HG02885 (cell line): ENCODE results near the gene TNFSF18.
"Not testable (repeated sequence)": the region's sequence is repeated elsewhere in the genome, so short reads cannot be mapped to it uniquely, and the experiment has no call there.

ENCODE experiments used
- ATAC-seq: cut with Tn5 transposase; IDR thresholded peaks from one replicate; pipeline ENCODE4 v1.9.1; 2021; ENCODE audit warnings: mild to moderate bottlenecking; ENCODE audit not compliant: unreplicated experiment, poor library complexity

TNFSF18 gene, protein sequence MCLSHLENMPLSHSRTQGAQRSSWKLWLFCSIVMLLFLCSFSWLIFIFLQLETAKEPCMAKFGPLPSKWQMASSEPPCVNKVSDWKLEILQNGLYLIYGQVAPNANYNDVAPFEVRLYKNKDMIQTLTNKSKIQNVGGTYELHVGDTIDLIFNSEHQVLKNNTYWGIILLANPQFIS

DNA sequence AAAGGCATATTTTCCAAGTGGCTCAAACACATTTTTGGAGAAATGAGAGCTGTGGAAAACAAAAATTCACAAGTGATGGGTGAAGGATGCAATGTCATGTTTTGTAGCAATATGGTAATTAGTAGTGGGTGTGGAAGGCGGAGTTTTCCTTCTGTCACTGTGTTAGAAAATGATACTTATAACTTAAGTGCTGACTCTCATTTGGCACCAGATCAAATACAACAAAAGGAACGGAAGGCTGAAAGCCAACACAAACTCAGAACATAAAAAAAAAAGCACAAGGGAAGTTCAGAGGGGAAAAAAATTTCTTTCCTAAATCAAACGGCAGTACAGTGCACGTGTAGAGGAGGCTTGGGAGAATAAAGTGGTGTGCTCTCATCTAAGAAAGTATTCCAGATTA, at the start of gene TNFSF18:
Gene TNFSF18 (minus strand): TSS at position 77 of the 400 bp plus-strand sequence. CDS start 45 bp downstream, at position 32.
- no peak for ATAC-seq

DNA sequence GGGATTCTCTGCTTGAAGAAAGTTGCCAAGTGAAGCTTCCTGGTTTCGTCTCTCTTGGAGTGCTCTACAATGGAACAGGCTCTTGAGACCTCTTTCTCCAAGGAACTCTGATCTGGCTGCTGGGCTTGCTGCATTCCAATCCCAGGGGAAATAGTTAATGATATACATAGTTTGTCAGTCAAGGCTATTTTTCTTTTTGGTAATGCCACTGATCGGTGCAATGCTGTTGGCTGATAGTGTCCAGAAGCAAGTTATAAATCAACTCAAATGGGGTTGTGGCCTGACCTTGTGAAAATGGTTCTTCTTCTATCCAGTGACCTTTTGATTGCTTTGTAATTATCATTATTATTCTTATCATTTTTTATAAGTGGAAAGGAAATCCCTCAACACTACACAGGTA, 48.4 kb upstream of the TNFSF18 start:
- no peak for ATAC-seq

DNA sequence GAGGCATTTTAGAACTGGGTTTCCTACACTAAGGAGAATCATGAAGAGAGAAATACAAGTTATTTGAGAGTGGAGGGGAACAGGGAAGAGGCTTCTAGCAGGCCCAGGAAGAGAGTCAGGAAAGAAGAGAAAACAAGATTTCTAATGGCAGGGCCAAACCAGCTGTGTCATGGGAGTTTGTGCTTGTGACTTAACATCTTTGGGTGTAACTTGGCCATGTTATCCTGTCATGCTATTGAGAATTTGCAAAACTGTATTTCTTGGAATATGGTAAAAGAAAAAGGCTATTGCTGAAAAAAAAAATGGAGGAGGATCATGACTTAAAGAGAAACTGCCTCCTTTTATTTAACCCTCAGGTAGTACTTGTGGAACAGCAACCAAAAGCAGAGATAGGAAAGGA, 47.4 kb upstream of the TNFSF18 start:
- no peak for ATAC-seq

DNA sequence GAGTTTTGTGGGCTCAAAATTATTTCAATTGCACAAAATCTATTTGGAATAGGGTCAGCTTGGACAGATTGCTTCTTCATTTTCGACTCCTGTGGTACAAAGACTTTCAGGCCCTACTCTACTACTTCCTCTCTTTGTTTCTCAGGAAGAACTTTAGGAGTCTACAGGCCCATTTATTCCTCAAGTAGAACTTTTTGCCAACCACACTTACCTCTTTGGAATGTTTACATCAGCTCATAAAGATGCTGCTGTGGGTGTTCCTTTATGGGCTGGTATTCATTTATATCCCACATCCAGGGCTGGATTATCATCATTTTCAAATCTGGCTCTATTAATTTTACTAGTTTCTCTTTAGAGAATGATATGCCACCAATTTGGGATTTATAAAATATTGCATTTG, 46.3 kb upstream of the TNFSF18 start:
- no peak for ATAC-seq

DNA sequence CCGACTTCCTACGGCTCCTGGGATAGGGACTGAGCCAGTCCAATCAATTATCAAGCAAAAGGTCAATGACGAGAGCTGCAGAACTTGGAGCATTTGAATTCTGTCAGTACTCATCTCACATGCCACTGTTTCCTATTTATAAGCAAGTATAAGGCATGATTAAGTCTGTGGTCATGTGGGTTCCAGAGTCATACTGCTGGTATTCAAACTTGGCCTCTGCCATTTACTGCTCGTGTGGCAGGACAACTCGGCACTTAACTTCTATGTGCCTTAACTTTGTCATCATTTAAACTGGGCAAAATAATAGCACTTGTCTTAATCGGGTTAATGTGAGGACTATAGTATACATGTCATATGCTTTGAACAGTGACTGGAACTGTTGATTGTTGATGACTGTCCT, 44.9 kb upstream of the TNFSF18 start:
- no peak for ATAC-seq

DNA sequence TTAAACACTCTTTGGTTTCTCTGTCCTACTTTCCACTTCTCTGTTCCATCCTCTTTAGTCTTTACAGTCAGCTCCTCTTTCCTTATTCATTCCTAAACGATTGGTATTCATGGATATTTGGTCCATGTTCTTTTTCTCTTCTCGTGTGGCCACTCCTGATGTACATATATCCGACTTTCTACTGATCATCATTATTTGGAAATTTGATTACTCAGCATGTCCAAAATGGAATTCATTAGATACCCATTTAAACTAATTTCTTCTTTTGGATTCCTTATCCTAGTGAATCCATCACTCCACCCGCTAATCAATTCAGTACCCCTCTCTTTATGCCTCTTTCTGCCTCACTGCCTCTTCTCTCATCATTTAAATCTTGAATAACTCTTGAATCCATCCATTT, 43.8 kb upstream of the TNFSF18 start:
- no peak for ATAC-seq

DNA sequence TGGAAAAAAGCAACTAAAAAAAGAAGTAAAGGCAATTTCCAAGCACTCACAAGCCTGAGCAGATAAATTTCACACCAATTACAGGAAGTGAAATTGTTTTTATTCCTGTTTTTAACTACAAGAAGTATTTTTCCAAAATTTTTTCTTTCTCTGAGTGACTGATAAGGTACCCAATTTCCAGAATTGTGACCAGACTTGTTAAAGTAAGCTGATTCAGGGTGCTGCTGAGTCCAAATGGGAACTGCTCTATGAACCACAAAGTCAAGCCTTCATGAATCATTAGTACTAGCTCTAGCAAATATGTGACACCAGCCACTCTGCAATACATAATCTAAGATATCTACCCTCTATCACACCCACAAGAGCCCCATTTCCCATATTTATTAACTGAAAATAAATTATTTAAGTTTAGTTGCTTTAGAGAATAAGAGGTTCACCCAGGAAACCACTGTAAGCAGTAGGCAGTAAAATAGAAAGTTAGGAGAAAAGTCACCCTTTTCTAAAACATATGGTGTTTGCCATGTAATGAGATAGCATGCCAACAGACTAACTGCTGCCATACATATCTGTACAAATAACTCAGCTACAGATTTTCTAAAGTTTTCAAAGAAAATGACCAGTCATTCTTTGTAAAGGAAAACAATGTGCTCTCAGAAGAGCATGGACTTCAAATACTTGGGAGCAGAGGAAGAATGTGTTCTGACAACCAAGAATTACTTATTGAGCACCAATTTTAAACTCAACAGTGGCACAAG, 43.1 kb upstream of the TNFSF18 start:
- no peak for ATAC-seq

DNA sequence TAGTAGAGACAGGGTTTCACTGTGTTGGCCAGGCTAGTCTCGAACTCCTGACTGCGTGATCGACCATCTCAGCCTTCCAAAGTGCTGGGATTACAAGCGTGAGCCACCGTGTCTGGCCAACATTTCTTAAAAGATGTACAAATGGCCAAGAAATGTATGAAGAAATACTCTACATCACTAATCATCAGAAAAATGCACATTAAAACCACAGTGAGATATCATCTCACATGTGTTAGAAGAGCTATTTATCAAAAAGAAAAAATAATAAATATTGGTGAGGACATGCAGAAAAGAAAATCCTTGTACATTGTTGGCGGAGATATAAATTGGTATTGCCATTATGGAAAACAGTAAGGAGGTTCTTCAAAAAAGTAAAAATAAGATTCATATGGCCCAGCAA, 33.6 kb upstream of the TNFSF18 start:
- ATAC-seq, result no peak

DNA sequence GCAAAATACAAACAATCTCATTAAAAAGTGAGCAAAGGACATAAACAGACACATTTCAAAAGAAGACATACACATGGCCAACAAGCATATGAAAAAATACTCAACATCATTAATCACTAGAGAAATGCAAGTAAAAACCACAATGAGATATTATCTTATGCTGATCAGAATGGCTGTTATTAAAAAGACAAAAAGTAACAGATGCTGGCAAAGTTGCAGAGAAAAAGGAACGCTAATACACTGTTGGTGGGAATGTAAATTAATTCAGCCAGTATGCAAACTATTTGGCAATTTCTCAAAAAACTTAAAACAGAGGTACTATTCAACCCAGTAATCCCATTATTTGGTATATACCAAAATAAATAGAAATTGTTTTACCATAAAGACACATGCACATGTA, 32.2 kb upstream of the TNFSF18 start:
- ATAC-seq, result no peak

DNA sequence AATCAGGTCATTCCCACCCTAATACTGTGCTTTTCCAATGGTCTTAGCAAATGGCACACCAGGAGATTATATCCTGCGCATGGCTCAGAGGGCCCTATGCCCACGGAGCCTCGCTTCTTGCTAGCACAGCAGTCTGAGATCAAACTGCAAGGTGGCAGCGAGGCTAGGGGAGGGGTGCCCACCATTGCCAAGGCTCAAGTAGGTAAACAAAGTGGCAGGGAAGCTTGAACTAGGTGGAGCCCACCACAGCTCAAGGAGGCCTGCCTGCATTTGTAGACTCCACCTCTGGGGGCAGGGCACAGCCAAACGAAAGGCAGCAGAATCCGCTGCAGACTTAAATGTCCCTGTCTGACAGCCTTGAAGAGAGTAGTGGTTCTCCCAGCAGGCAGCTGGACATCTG, 23.5 kb upstream of the TNFSF18 start:
- ATAC-seq, result not testable (repeated sequence)

DNA sequence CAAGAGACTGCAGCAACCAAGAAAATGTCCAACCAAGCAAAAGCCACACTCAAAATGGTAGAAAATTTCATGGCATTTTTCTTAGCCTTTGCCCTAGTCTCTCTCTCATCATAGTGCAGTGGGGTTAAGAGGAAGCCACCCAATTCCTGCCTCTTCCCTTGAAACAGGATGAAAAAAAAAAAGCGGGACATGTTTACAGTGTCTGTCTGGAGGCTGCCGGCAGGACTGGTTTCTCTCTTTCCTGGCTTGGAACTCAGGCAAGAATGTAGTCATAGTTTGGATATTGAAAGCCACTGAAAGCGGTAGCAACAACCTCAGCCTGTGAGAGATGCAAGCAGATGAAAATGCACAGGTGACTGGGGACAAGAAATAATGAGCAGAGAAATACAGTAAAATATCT, 13.3 kb upstream of the TNFSF18 start:
- ATAC-seq, result no peak

DNA sequence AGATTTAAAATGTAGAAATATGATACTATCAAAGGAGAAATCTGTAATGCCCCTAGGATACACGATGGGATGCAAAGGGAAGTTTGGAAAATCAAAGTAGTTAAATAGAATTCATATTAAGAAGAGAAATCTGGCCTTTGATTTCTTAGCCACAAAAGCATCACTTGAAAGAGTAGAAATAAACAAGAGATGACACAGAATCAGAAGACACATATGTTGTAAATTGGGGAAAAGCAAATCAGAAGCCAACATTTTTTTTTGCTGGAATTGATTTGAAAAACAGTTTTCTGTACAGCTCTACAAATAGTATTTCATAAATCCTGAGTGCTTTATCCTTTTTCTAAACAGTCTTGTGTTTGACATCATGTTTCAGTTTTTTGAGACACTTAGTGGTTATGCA, 12.4 kb upstream of the TNFSF18 start:
- no peak for ATAC-seq

DNA sequence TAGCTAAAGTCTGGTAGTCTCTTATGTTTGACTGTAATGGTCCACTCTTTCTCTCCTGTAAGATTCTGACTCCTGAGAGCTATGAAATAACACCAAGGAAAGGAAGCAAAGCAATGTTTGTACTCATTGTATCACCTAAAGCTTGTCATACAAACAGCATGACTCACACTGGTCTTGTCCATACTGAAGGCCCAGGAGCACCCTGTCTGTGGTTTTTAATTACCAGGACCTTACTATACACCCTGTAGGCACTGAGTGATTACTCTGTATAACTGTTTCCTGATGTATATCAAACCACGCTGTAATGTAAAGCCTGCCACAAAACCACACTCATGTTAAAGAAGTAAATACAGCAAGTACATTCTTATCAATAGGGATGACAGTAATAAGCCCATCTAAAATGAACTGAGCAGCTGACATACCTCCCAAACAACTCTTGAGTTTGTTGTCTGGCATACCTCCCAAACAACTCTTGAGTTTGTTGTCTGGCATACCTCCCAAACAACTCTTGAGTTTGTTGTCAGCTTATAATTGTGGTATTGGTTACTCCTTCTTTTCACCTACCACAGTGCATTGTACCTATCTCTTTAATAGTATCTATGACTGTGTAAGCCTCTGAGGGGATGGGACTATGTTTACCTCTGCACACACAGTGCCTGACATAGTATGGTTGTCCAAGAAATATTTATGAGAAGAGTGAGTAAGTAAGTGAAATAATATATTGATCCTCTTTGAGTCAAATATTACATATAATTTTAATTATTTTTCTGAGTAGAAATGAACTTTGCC, 11.6 kb upstream of the TNFSF18 start:
- ATAC-seq, result no peak

DNA sequence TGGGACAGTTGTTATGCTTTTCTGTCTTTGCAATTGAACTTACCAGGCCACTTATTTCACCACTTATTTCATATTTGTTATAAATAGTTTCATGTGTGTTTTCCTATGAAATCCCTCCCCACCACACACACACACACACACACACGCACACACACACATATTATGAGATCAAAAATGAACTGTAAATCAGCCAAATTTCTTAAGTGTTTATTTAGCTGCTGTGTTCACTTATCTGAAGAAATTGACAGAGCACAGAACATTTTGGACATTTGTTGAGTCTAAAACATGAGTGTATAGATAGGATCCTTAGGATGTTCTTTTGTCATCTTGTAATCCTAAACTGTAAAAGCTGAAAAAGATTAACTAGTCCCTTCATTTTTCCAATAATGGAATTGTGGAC, 7.8 kb upstream of the TNFSF18 start:
- ATAC-seq, result no peak

DNA sequence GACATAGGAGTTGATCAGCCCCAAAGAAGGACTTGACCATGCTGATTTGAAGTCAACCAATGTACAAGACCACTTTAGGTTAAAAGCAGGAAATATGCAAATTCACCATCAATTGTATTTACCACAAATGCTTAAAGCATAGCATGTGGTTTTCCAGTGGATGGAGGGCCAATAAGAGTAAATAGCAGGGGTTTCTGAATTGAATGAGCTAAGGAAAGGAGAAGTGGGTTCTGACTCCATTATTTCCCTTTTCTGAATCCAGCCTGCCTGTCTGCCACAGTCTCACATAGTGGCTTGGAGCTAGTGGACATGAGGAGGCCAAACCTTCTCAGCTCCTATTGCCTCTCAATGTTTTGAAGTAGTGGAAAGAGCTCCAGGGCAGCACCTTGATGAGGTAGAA, 7.2 kb upstream of the TNFSF18 start:
- no peak for ATAC-seq

DNA sequence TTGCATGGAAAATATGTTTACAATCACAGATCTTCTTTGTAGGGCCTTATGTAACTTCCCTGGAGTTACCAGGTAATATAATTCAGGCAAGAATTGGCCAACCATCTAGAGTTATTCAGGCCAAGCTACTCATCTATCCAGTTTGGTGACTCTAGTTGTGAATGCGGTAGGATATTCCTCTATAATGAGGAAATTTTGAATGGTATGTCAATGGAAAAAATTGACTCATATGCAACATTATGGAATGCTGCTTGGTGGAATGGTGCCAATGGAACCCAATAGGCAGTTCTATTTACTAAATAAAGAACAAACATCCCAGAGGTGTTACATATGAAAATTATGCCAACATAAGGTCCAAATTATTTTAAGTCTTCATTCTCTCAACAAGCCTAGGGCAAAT, 5.6 kb upstream of the TNFSF18 start:
- no peak for ATAC-seq

DNA sequence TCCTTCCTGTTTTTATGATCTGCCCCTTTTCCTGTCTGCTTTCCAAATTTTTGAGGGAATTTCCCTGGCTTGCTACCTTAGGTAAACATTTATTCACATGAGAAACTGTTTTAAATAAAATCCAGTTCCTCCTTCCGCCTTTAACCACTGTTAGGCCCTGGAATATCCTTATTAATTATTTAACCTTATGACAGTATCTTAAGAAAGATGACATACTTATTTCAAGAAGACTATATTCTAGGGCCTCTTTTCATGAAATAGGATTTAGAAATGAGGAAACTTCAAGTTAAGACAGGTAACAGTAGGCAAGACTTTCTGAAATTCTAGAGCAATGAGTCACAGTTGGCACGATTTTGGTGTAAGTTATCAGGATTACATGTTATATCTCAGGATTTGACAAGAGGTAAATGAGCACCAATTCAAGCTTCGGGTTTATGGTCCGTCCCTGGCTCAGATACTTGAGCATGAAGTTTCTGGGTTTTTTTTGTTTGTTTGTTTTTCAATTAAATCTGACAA, 2.0 kb upstream of the TNFSF18 start:
- no peak for ATAC-seq

DNA sequence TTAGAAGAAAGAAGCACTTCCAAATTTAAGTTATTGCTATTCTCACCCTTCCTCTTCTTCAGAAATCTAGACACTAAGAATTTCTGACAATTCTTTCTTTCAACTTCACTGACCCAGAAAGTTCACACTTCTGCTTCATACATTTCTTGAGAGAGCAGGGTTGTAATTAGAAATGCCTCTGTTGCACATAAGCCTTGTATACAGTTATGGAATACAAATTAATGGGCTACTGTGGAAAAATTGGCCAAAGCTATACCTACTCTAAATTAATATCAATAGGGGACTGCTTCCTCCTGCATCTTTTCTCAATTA, 1.5 kb downstream of the TNFSF18 start:
- no peak for ATAC-seq

DNA sequence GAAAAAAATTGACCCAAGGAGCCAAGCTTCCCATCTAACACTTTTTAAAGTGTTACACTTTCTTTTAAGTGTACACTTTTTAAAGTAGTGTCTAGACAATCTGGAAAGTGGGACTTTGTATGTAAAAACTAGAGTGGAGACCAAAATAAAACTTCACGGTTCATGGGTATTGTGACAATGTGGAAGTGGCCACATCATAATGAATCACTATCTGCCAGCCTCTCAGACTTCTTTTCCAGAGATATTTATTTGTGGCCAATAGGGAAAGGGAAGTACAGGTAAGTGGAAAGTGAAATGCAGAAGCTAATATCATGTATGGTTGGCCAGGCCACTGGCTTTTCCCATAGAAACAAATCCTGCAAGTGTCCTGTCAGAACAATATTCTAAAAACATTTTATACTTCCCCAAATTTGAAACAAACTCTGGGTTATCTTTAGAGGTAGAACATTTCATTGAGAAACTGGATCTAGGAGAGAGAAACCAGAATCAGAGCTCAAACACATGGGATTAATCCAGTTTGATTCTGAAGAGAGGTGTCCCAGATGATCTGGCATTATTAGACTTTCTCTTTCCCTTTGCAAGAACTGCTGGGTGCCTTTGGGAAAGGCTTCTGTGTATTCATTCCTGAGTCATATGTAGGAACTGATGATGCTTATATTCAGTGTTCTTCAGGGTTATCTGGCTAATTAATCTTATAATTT, 2.0 kb downstream of the TNFSF18 start:
- no peak for ATAC-seq

DNA sequence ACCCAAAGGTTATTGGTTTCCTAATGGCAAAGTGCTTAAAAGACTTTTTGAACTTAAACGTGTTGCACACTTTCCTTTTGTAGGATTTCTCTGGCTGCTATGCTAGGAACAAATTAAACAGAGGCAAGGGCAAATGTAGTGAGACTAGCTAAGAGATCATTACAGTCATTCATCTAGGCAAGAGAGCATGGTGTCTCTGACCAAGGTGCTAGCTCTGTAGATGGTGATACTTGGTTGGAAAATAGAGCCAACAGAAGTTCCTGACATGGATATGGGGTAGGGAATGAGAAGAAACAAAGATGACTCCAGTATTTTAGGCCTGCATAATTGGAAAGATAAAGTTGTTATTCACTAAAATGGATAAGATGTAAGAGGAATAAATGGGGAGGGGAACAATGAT, 6.1 kb downstream of the TNFSF18 start:
- no peak for ATAC-seq

DNA sequence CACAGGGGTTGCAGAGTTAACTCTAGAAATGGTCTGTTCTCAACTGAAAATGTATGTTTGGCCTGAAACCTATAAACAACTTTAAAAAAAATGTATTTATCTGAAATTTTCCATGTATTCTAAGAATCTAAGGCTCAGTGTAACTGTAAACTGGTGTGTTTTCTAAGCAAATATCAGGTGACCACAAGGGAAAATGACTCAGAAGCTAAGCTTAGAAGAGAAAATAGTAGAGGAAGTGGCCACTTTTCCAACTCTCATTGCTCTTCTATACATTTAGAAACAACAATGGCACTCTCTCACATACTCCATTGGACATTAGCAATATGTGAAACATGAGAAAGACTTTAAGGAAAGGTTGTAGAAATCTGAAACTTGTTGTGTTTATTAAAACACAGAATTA, 7.5 kb downstream of the TNFSF18 start:
- ATAC-seq, result no peak
